Thoracic aorta (tissue), 2 donors: ENCODE measurements around the gene FAM193B. TPM values are rescaled to one million over a fixed set of nuclear protein-coding genes. Genes with fewer than 3 reads are reported as not detected.

Source experiments
- ATAC-seq: fragments of 150-250 bp; one replicate; pipeline ENCODE4 v1.8.0; 2017; ENCODE audit warnings: low read depth; ENCODE audit not compliant: insufficient number of reproducible peaks, low FRiP score
- DNase-seq: peaks from one replicate; pipeline ENCODE4 v3.0.0-alpha.2; 2020; ENCODE audit warnings: low spot score
- H3K27ac ChIP-seq, 2 donors: fragments of 200-600 bp; sonication (generic); 1 replicate in 1 of 2; 2 replicates in 1 of 2; pipeline ENCODE4 v1.5.1; 2016; ENCODE audit warnings: mild to moderate bottlenecking in 2 of 2, moderate library complexity in 2 of 2
- H3K27me3 ChIP-seq: fragments of 200-600 bp; sonication (generic); replicated peaks from 2 replicates; pipeline ENCODE4 v1.6.0; 2016; ENCODE audit warnings: mild to moderate bottlenecking; ENCODE audit not compliant: insufficient read depth
- H3K36me3 ChIP-seq: fragments of 200-600 bp; sonication (generic); one replicate; pipeline ENCODE4 v1.5.1; 2016
- H3K4me1 ChIP-seq, 2 donors: fragments of 200-600 bp; sonication (generic); 1 replicate in 1 of 2; 2 replicates in 1 of 2; pipeline versions ENCODE4 v1.5.1 to v1.6.0; 2016; ENCODE audit warnings: low read depth in 2 of 2, mild to moderate bottlenecking in 1 of 2; ENCODE audit not compliant: control insufficient read depth in 1 of 2
- H3K4me3 ChIP-seq: fragments of 200-600 bp; sonication (generic); 2 replicates; pipeline ENCODE4 v1.5.1; 2016; ENCODE audit warnings: mild to moderate bottlenecking
- H3K9me3 ChIP-seq: fragments of 200-600 bp; sonication (generic); 2 replicates; pipeline ENCODE4 v1.5.1; 2016
- CTCF ChIP-seq: fragments of 200-600 bp; sonication (generic); IDR thresholded peaks from one replicate; pipeline ENCODE4 v1.5.1; 2019; ENCODE audit warnings: antibody characterized with exemption
- total RNA-seq, 2 donors: library from RNA; depleted of rRNA; stranded (reverse); fragments of >200 nt; gene quantifications; one replicate each; pipeline versions ENCODE4 v1.1.0 to v1.2.3, GENCODE V29; 2016

FAM193B gene
- total RNA-seq, 2 donors from 2014 or later = 76.6 to 103 TPM

- no peaks in the 10 kb centered on the region for H3K9me3 ChIP-seq
- peak; percentile 71 for ATAC-seq
- peak; percentile 21 for TF ChIP-seq CTCF
- H3K27ac ChIP-seq = peak within 1 kb of the TSS; percentile 52 to 55
- H3K36me3 ChIP-seq = peaks cover 29% of the 10 kb centered on the region
- no peaks in the 10 kb centered on the region for H3K27me3 ChIP-seq
- DNase-seq = peak; percentile 33
- peaks cover 8 to 19% of the 10 kb centered on the region in 2 donors for H3K4me1 ChIP-seq
- peak within 1 kb of the TSS; percentile 78 for H3K4me3 ChIP-seq
Observed at GRCh38 chr5:177592010-177592834, 37.9 kb upstream of the FAM193B start, which contains the start of gene TMED9. TMED9 (plus strand) TSS chr5:177592203; CDS start chr5:177592215, 12 bp downstream.

- Histone ChIP-seq H3K36me3 (peaks cover 29% of the 10 kb centered on the region), H3K27me3 (no peaks in the 10 kb centered on the region), H3K9me3 (no peaks in the 10 kb centered on the region), H3K4me1 (peaks cover 8 to 19% of the 10 kb centered on the region in 2 donors), H3K4me3 (peak overlapping the region; percentile 78), H3K27ac (no peak overlapping the region)
- no peak for DNase-seq
- no peak for TF ChIP-seq CTCF
- no peak for ATAC-seq
Observed at GRCh38 chr5:177591690-177592009, 37.3 kb upstream of the FAM193B start.

GRCh38 chr5:177590406-177590805 lies 36.0 kb upstream of the FAM193B start:
- H3K4me1 ChIP-seq = peaks cover 8 to 19% of the 10 kb centered on the region in 2 donors
- H3K27me3 ChIP-seq = no peaks in the 10 kb centered on the region
- DNase-seq (no peak), ATAC-seq (no peak)
- no peaks in the 10 kb centered on the region for H3K9me3 ChIP-seq
- H3K4me3 ChIP-seq = no peak overlapping the region
- peaks cover 18% of the 10 kb centered on the region for H3K36me3 ChIP-seq
- TF ChIP-seq CTCF = no peak
- H3K27ac ChIP-seq = no peak overlapping the region

GRCh38 chr5:177588413-177588909 lies 34.1 kb upstream of the FAM193B start:
- H3K36me3 ChIP-seq = peaks cover under 1% of the 10 kb centered on the region
- H3K4me1 ChIP-seq = peaks cover 7 to 8% of the 10 kb centered on the region in 2 donors
- H3K9me3 ChIP-seq = no peaks in the 10 kb centered on the region
- no peak for TF ChIP-seq CTCF
- no peak overlapping the region for H3K27ac ChIP-seq
- ATAC-seq (no peak), DNase-seq (no peak)
- no peaks in the 10 kb centered on the region for H3K27me3 ChIP-seq
- H3K4me3 ChIP-seq = no peak overlapping the region

GRCh38 chr5:177578316-177578715 lies 24.0 kb upstream of the FAM193B start:
- H3K4me1 ChIP-seq = no peaks in the 10 kb centered on the region
- no peak for TF ChIP-seq CTCF

More at GRCh38 chr5:177578316-177578715, 24.0 kb upstream of the FAM193B start:
- ATAC-seq (no peak), DNase-seq (no peak)
- Histone ChIP-seq H3K27ac (no peak overlapping the region), H3K9me3 (no peaks in the 10 kb centered on the region), H3K27me3 (no peaks in the 10 kb centered on the region), H3K36me3 (no peaks in the 10 kb centered on the region), H3K4me3 (no peak overlapping the region)
